Measurements from ENCODE around the gene NAPA.

Gene NAPA

DNA sequence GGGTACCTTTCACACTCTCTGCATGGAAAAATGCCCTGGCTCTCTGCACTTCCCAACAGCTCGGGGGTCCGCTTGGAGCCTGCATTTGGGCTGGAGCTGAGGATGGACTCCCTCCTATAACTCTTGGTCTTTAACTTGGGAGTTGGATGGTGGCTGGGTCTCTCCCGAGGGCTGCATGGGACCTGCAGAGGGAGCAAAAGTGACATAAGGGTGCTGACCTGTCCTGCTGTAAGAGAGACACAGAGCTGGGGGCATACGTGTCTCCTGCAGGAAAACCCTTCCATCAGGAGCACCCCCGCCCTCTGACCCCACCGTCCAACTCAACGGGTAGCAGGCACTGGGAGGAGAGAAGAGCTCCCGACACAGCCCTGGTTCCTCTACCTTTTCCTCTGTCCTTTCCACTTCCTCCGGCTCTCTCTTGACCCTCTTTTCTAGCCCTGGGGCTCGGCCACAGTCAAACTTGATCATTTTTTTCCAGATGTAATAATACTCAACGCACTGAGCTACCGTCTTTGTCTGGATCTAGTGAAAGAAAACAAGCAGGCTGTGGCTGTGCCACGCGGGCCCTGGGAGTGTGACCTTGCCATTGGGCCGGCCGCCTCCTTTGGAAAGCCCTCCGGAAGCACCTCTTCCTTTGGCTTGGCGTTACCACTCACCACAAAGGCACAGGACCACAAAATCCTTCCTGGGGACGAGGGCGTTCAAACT lies 6.8 kb upstream of the NAPA start:
- no peak for DNase-seq

DNA sequence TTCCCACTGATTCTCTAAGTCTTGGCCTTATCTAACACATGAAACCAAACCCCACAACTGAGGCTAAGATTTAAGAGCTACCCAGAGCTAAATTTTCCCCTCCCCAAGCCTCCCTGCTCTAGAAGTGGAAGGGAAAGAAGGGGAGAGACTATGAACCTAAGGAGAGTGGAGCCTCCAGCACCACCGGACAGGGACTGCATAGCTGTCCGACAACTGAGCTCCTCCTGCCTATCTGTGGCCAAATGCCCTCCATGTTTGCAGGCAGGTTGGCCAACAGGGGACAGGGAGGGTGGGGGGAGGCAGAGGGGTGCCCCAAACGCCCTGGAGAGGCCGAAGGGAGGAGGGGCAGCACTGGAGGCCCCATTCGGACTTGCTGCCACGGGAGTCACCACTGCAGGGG lies 6.0 kb upstream of the NAPA start:
- DNase-seq: no peak

DNA sequence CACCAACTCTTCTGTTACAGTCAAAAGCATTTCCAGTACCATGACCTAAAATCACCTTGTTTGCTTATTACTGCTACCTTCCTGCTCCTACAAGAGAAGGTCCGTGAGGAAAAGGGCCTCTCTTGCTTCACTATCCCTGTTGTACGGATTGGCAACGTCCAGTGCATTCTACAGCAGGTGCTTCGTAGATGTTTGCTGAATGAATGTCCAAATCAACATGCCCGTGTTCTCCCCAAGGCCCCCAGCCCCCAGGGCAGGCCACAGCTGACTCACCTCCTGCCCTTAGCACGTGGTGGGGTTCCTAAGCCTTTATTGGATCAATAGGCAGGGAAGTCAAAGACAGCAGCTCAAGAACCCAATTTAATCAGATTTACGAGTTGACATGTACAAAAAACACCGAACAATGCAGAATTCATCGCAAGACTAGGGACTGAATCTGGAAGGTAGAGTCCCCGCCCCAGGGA lies 5.5 kb upstream of the NAPA start:
- DNase-seq: no peak

DNA sequence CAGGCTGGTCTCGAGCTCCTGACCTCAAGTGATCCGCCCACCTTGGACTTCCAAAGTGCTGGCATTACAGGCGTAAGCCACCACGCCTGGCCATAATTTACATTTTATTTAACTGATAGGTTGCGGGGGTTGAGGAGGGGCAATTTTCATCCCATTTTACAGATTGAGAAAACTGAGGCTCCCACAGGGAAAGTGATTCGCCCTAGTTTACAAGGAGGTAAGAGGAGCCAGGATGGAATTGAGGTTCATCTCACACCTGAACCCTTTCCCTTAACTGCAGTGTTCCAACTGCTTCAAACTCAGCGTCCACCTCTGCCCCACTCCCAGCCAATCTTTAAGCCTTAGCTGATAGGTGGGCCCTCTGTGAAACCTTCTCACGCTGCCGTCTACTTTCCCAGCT lies 4.0 kb upstream of the NAPA start:
- DNase-seq: no peak

DNA sequence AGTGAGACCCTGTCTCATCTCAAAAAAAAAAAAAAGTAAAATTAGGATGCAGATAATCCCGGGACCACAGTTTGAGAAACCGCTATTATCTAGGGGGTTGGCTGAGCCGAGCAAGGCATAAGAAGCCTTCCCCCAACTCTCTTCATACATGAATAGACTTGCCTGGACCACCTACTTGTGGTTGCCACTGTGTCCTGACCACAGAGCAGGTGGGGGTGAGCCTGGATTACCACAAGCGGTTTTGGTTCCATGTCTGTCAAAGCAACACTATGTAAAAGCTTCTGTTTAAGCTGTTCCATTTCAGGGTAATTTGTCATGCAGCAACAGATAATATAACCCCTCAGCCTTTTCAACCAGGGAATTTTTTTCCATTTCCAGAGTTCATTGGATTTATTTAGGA lies 3.3 kb upstream of the NAPA start:
- no peak for DNase-seq

DNA sequence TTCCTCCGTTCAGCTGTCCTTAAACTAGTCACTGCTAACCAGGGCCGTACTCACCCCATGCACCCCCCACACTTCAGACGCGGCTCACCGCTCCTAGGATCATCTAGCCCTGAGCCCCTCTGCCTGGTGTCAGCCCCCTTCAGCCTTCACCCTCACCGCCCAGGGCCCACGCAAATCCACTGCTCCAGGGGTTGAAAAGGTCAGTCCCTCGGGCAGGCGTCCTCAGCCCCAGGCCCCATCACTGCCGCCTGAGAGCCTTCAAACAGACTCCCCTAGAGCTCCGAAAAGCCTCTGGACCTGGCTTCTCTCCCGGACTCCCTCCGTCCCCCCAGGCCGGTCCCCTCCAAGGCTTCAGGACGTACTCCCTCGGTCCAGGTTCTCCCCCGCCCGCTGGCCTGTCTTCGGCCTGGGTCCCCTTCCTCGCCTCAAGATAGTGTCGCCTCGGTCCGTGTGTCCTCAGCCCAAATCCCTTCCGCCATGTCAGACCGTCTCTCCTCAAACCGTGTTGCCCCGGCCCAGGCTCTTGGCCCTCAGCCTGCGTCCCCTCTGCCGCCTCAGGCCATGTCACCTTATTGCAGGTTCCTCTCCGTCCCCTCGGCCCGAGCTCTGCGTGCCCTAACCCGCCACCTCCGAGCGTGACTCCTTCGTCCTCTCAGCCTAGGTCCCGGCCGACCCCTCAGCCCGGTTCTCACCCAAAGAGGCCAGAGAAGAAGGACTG lies 553 bp downstream of the NAPA start:
- DNase-seq: no peak

DNA sequence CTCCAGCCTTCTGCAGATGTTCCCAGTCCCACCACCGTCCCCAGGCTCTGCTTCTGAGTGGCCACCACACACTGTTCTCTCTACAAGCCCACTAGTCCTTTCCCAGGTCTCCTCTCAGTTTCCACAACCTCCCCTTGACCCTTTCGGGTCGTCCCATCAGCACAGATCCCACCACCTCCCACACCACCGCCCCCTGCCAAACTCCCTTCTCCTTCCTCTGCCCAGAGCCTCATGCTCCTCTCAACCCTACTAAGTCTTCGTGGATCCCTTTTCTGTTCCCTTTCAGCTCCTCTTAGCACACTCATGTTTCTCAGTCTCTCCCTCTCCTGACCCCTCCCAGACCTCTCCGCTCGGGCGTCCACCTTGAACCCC lies 1.9 kb downstream of the NAPA start:
- no peak for DNase-seq

DNA sequence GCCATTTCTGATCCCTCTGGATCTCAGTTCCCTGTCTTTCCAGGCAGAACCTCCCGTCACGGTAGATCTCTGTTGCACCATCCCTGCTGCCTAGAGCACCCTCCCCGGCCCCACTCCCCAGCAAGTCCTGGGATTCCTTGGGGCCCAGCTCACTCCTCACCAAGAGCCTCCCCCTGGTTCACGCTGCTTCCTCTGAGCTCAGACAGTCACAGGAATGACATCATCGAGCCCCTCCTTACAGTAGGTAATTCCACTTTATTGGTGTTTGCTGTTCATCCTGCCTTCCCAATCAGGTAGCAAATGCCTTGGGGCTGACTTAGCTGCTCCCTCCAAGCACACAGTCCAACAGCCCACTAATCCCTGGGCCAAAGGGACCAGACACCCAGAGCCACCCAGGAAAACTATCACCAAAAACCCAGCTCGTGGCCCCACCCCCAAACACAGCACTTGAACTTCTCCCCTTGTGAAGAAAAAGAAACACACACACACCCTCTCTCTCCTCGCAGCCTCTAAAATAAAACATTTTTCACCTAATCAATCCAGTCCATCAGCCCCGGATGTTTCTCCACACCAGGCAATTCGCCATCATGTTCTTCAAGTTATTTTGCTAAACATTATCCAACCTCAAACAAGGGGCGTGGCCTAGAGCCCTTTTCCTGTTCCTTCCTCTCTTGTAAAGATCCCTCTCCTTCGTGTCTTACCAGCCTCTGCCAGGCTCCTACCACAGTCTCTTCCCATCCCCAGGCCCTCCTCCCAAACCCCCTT lies 2.5 kb downstream of the NAPA start:
- DNase-seq: no peak

DNA sequence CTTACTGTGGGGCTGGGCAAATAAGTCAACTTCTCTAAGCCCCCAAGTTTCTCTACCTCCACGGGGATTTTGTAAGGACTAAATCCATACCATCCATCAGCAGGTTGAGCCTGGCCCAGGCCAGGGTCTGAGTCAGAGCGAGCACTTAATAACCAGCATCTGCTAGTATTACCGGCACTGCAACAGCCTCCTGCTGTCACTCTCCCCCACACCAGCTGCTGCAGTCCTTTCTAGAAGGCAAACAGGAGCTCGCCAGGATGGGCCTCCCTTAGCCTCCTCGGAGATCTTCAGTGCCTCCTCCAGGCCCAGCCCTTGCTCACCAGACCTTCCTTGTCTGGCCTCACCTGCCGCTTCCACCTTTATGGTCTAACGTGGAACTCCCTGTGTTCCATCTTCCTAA lies 3.2 kb downstream of the NAPA start:
- no peak for DNase-seq

DNA sequence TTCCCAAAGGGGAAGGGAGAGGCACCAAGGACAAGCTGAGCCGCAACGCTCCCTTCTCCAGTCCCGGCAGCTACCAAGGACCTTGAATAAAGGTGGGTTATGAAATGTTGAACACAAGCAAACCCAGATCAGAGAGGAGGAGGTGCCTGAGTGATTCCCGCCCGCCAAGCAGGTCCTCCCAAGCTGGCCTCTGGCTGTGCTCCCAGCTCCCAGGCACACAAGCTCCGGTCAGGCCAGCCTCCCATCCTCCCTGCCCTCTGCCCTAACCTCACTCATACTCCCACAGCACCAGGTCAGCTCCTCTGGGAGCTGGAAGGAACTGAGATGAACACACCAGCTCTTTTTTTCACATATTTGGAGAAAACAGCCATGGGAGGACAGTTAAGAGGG lies 3.7 kb downstream of the NAPA start:
- DNase-seq: no peak

DNA sequence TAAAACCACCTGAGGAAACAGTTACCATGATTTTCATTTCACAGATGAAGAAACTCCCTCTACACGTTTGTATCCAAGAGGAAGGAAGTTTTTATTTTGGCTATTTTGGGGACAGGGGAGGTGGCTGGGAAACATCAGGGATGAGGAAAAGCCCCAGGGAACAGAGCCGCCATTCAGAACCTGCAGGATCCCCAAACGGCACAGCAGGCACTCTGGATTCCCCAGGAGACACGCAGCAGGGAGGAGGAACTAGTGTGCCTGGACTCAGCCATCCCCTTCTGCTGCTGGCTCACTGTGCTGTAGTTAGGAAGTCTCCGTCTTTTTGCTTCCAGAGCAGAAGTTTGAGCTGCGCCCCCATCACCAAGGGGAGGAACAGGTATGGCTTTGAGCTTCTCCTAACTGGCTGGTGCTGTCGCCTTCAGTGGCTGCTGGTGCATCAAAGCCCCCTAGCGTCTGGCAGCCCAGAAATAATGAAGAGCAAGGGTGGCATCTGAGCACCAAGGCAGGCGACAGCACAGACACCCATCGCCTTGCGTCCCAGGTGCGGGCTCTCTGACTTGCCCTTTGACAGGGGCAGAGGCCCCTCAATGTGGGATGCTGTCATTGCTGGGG lies 4.2 kb downstream of the NAPA start:
- DNase-seq: no peak

DNA sequence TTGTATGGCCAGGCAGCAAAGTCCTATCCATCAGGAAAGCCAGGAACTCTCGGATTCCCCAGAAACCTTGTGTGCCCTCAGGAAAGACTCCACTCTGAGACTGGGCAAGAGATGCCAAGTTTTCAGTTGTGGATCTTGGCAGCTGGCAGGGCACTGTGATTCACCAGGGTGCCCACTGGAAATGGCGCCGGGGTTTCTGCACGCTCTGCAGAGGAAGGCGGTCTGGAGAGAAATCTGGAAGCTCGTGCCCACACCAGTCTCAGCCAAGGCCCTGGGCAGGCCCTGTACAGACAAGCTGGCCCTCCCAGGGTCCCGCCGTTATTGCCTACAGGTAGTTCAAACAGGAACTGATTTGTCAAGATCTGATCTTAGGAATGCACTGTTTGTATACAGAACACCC lies 4.9 kb downstream of the NAPA start:
- DNase-seq: peak; percentile 58

DNA sequence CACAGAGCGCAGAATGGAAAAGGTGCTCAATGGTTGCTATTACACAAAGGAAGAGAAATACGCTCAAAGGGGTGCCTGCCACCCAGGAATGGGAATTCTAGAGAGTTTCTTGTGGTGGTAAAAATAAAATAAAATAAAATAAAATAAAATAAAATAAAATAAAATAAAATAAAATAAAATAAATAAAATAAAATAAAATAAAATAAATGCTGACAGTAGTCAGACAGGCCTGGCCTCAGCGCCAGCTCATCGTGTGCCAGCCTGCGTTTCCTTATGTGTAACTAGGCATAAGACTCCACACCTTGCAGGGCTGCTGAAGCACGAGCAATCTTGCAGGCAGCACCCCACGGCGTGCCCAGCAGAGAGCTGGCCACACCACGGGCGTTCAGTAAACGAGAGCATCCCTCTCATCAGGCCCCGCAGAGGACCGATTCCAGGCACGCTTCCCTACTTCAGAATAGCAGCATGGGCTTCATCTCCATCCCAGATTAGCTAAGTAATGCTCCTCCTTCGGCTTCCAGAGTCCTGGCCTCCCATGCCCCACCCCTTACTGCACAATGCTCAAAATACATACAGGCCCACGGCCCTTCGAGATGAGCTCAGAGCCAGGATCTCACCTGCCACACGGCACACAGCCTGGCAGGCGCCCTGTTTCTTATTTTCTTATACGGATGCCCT lies 5.6 kb downstream of the NAPA start:
- no peak for DNase-seq

DNA sequence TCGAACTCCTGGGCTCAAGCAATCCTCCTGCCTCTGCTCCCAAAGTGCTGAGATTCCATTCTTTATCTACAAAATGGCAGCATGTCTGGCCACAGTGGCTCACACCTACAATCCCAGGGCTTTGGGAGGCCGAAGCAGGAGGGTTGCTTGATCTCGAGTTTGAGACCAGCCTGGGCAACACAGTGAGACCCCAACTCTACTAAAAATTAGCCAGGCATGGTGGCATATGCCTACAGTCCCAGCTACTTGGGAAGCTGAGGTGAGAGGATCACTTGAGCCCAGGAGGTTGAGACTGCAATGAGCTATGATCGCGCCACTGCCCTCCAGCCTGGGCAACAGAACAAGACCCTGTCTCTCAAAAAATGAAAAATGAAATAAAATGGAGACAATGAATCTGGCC lies 6.1 kb downstream of the NAPA start:
- no peak for DNase-seq

DNA sequence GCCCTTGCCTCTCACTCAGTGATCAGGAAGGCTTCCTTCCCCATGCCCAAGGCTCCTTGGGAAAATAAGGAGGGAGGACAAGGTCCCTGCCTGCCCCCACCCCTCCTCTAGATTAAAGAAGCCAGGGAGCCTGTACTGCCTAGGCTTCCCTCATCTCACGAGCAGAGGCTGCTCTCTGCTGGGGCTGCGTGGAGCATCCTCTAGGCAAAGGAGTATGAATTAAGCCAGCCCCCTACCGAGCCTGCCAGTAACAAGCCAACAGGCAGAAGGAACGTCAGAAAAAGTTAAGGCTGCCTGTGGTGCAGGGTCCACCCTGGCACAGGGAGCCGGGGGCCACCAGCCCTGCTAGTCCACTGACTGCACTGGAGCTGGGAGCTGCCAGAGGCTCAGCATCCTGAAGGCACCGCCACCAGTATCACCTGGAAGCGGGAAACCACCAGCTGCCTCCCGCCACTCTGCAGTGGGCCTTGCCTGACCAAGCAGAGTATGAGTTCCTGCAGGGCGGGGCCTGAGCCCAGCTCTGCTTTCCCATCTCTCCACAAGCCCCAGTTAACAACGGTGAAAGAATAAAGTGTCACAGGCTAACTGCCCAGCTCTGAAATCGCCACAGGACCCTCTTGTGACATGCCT lies 6.8 kb downstream of the NAPA start:
- DNase-seq: no peak

DNA sequence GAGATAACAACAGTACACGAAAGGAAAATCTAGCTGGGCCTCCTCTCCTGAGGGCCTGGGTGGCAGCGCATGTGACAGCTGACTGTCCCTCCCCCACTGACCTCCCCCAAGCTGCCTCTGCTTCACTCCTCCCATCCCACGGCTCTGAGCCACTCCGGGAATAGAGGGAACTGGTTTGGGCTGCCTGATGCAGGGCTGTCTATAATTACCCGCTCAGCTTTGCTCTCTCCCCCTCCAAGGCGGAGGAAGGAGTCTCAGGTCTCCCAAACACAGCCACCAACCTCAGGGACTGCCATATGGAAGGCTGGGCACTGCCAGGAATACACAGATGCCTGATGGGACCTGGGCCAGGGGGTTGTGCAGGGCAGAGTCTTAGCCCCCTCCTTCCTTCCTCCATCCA lies 7.9 kb downstream of the NAPA start:
- peak; percentile 25 for DNase-seq

DNA sequence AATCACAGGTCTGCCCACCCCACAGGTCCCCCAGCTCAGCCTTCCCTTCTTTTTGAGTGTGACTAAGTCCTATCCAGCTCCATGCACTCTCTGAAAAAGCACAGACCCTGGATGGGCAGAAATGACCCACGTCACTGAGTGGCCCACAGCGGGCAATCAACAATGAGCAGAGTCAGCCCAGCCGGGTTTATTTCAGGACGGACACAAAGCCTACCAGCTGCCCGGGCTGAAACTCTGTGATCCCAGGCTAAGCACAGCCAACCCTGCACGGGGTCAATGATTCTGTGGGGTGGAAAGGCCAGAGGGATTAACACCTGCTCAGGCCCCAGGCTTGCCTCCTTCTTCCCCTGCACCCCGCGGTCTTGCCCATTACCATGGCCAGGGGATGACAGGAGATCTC lies 8.4 kb downstream of the NAPA start:
- DNase-seq: no peak

DNA sequence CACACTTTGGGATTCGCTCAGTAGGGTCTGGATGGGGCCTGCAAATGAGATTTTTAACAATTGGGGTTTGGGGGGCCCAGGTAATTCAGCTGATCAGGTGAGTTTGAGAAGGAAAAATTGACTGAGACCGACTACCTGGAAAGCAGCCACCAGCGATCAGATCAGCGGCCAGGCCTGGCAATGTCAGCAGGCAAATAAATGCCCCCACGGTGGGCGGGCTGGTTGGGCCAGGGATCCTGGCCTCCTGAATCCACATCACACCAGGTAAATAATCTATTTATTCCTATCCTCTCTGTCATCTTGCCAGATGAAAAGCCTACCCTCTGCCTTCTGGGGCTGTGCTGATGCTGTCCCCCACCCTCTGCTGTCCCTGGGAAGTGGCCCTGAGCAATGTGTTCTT lies 9.4 kb downstream of the NAPA start:
- DNase-seq: no peak

DNA sequence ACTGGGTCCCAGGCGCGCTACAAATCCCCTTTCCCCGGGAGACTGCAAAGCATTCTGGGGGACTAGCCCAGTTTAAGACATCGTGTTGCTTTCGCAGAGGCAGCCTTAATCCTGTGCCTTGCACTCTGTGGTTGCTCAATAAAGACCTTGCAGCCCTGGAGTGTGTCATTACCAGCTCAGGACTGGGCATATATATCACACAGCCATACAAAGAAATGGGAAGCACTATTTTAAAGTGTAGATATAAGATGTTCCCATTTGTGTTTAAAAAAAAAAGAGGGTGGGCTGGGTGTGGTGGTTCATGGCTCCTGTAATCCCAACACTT lies 11.1 kb downstream of the NAPA start:
- DNase-seq: no peak

DNA sequence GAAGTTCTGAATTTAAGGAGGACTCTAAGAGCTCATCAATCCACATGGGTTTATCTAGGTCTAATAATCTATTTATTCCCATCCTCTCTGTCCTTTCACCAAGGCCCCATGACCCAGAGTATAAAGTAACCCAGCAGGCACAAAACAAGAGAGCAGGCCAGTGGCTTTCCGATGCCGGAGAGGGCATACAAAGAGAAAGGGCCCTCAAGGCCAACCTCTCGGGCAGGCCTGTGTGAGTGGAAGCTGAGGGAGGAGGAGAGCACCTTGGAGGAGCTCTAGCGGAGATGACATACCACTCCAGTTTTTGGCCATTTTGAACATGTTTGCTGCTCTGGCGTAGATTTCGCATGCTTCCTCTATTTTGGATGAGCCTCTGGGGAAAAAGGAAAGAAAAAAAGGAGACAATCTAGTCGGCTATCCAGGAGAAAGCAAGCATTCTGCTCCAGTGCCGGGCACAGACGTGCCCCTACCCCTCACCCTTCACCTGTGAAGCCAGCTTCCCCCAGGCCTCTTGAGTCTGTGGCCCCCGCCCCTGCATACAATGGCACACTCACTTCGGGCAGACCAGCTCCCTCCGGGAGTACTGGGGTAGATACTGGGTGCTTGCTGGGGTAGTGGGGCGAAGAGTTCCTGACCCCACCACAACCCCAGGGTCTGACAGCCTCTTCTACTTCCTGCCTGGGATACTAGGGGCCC lies 11.6 kb downstream of the NAPA start:
- no peak for DNase-seq

DNA sequence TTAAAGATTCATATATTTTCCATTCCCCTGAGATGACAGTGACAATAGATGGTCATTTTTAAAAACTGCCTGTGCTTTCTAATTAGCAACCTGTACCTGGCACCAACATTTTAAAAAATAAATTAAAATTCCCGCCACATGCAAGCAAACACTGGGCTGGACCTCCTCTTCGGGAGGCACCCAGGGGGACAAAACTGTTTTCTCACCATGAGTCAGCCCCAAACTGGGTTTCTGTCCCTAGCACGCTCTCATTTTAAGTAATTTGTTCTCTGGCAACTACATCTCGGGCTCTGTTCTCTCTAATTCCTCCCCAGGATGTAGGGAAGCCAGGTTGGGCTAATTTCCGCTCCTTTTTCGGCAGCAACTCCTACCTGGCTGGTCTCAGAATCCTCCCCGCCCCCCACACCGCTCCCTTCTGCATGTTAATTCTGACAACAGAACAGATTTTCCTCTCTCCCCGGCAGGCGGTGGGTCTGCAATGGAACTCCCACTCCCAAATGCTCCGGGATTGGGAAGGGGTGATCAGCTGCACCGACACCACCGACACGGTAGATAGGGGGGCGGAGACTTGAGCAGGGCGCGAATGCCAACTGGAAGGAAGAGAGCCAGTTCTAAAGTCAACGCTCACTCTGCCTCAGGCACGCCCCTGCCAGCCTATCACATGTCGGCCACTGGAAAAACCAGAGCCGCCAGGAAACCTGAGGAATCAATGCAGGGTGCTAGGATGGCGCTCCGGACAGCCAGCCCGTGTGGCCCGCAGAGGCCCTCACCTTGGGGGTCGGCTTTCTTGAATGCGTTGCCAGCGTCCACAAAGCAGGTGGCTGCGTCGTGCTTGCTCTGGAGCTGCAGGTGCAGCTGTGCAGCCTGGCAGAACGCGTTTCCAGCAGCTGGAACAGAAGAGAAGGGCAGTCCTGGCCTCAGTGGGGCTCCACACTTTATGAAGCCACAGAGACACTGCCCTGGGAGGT lies 14.7 kb downstream of the NAPA start:
- no peak for DNase-seq

Measured in midbrain (tissue), 1 donor.